HL-60/S4 (cell line): ENCODE results near the gene GRM7.

Source experiments
- in situ Hi-C: fragments of 300-500 bp; cut with MboI; formaldehyde crosslinking; loops from 2 replicates; pipeline ENCODE4 v1.14.3; 2022; ENCODE audit warnings: low sequenced_read_pairs

GRM7 gene

DNA sequence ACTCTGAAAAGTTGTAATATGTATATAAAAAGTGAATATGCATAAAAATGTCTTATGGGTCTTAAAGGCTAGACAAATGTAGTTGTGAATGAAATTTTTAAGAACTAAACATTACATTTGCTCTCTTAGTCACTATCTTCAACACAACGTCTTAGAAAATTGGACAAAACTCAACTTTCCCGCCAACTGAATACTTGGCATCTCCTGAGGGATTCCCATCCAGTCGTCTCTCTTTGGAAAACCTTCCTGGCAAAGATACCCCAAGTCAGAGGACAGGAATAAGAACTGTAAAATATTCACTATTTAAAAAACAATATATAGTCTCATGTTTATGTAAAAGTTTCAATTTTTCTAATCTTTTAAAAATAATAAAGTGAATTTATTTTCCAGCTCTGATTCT is 354.8 kb downstream of the GRM7 start:
- in situ Hi-C loops, result no loop called here

DNA sequence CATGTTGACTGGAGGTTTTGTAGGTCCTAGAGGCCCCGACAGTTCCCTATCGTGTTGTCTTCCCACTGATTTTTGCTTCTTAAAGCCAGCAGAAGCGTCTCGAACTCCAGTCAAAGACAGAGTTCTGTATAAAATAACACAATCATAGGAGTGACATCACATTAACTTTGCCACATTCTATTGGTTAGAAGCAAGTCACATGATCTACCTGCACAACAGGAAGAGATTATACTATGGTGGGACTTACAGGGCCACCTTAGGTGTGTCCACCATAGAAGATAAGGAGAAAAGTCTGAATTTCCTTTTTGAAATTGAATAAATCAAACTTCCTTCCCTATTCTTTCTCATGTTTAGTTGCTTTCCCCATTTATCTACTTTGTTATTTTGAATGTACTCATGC is 365.5 kb downstream of the GRM7 start:
- in situ Hi-C loops, result no loop called here

DNA sequence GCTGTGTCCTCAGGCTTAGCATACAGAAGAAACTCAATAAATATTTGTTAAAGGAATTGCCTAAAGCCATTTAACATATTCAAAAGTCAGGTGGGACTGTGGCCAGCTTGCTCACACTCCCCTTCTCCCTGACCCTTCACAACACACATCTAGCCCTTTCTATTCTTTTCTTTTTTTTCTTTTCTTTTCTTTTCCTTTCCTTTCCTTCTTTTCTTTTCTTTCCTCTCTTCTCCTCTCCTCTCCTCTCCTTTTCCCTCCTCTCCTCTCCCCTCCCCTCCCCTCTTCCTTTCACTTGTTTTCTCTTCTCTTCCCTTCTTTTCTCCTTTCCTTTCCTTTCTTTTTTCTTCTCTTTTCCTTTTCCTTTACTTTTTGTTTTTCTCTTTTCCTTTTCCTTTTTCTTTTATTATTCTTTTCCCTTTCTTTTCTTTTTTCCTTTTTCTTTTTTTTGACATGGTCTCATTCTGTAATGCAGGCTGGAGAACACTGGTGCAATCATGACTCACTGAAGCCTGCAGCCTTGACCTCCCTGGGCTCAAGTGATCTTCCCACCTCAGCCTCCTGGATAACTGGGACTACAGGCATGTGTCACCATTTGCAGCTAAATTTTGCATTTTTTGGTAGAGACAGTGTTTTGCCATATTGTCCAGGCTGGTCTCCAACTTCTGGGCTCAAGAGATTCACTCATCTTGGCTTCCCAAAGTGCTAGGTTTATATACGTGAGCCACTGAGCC is 377.8 kb downstream of the GRM7 start:
- in situ Hi-C loops, result no loop called here

DNA sequence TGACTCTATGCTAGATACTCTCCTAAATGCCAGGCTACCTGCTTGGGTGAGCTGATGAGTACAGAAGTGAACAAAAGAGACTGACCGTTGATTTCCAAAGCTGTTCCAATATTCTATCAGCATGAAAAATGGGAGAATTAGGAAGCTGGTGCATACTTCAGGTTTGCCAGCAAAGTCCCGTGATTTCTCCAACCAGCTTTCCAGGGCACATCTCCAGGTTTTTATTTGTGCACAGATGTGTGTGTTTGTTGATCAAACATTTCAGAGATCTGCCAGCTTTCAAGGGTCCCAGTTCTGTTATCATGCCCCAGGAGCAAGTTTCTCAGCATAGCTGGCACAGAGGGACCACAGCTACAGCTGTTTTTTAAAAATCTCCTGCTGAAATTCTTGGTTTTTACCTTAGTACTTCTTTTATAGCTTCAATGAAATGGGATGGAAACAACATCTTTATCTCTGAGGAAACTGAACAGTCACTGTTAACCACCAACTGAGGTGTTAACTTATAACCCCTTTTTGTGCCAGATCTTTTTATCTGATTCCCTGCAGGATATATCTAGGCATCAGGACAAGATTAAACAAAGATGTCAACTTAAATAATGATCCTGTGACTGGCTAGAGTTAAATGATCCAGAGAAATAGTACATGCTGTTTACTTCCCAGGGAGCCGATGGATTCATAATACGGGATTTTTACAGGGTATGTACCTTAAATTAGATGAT is 380.8 kb downstream of the GRM7 start:
- in situ Hi-C loops, result no loop called here

- in situ Hi-C loops, result no loop called here
These were observed 381.4 kb downstream of the GRM7 start for GRCh38 chr3:7242303-7242635.

- in situ Hi-C loops, result no loop called here
These were observed 388.7 kb downstream of the GRM7 start for GRCh38 chr3:7249493-7250076.

DNA sequence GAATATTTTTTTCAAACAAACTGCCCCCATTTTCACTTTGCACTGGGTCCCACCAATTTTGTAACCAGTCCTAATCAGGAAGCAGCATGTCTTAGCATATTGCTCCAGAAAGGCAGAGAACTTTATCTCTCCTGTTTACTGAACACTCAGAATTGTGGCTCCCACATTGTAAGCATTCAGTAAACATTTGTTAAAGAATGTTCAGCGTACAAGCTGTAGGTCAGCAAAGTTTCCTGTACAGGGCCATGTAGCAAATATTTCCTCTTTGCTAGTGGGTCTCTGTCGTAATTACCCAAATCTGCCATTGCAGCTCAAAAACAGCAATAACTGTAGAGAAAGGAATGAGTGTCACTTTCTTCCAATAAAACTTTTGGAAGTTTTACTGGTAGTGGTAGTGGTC is 393.3 kb downstream of the GRM7 start:
- in situ Hi-C loops, result no loop called here

- in situ Hi-C loops, result no loop called here
These were observed 400.1 kb downstream of the GRM7 start for GRCh38 chr3:7260975-7261374.

DNA sequence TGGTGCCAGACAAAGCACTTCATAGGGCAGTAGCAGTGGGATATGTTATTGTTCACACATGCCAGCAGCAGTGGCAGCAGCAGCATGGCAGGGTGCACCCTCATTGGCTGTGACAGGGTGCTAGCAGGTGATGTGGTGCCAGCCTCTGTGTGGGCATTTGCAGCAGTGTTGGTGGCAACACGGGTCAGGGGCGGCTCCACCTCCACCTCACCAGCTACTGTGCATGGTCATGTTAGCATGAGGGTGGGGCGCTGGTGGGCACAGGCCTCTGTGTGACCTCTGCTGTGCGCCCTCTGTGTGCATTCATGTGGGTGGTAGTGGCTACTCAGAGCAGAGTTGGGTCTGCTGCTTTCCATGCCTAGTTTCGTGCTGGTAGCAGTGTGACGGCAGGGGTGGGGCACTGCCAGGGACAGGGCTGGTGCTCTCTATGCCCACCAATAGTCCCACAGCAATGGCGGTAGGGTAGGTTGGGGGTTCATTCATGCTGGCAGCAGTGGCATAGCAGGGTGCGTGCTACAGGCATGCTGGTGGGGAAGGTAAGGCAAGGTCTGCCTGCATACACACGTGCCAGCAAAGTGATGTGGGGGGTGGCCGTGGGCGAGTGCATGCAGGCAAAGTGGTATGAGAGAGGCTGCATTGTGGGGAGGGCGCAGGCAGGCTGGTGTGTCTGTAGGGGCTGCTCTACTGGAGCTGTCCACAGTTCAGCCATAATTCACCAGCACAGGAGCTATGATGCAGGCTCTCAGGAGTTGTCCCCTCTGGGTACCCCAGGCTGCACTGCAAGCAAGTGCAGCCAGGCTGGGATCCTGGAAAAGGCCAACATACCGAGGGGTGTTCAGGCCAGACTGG is 402.7 kb downstream of the GRM7 start:
- in situ Hi-C loops, result no loop called here

GRCh38 chr3:7264196-7264526 is 403.2 kb downstream of the GRM7 start:
- in situ Hi-C loops, result no loop called here

GRCh38 chr3:7265736-7266135 is 404.8 kb downstream of the GRM7 start:
- in situ Hi-C loops, result no loop called here

DNA sequence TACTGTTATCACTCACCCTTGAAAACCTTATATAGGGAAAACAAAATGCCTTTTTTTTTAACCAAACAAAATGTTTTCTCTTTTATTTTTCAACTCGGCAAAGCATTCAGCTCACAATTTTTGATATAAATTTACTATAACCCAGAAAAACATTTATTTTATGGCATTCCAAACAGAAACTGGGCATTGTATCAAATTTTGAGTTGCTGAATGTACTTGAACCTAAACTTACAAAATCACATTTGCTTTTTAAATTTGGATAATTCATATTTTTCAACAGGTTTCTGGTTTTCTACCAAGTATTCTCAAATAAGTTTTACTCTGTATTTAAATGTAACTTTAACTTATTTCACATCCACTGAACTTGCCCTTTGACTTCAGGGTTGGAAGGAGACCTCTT is 405.6 kb downstream of the GRM7 start:
- in situ Hi-C loops, result no loop called here

GRCh38 chr3:7270731-7271130 is 409.8 kb downstream of the GRM7 start:
- in situ Hi-C loops, result no loop called here

DNA sequence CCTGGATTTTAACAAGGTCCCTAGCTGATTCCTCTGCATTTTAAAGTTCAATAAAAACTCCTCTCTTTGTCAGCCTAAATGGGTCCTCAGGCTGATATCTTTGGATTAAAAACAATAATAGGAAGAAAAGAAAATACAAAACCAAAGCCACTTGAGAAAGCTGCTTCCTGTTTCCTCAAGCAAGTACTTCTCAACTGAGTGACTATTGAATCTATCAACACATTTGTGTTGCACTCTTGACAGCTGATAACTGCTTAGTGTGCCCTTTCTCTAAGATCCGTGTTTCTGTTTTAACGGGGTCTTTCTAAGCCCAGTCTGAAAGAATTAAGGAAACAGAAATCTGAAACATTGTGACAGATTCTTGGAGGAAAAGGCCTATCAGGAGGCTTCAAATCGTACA is 410.7 kb downstream of the GRM7 start:
- in situ Hi-C loops, result no loop called here

DNA sequence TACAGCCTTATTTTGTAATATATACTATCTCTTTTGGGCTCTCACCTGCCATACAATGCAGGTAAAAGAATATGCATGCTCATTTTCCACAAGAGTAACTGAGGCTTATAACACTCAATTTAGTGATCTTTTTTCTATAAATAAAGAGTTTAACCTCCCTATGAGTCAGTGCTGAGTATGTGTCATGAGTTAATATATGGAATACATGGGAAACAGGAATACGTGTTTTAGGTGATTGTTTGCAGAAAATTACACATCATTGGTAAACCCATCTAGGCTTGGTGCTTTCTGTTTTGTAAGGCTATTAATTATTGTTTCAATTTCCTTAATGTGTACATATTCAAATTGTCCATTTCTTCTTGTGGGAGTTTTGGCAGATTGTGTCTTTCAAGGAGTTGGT is 411.3 kb downstream of the GRM7 start:
- in situ Hi-C loops, result no loop called here

DNA sequence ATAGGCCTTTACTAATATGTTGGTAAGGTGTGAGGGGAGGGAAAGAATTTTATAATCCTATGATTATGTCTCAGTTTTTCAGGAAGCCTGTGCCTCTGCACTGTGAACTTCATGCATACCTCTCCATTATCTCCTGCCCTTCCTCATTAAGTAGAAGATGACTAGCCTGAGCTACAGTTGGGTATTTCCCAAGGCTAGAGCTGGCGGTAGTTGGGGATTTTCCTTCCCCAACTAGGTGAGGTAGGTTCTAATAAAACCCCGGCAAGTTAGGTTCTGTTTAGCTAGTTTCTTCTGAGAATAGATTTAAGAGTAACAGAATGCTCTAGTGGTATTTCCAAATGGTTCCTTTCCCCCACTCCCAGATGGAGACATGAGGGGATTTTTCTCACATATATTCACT is 414.5 kb downstream of the GRM7 start:
- in situ Hi-C loops, result no loop called here

- in situ Hi-C loops, result no loop called here
These were observed 419.4 kb downstream of the GRM7 start for GRCh38 chr3:7280318-7280717.

DNA sequence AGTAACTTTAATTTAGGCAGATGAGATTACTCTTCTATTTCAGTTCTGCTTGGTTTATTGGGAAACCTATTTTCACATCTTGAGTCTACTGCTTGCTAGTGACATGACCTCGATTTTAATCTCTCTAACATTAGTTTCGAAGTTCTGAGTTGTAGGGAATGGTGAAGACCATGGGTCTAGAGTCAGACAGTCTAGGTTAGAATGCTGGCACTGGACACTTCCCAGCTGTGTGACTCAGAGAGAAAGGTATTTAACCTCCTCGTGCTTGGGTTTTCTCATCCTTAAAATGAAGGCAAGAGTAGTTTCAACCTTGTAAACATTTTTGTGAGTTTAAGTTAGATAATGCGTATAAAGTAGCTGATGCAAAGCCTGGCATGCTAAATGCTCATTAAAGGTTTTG is 422.1 kb downstream of the GRM7 start:
- in situ Hi-C loops, result no loop called here

- in situ Hi-C loops, result no loop called here
These were observed 424.6 kb downstream of the GRM7 start for GRCh38 chr3:7285505-7285904.

DNA sequence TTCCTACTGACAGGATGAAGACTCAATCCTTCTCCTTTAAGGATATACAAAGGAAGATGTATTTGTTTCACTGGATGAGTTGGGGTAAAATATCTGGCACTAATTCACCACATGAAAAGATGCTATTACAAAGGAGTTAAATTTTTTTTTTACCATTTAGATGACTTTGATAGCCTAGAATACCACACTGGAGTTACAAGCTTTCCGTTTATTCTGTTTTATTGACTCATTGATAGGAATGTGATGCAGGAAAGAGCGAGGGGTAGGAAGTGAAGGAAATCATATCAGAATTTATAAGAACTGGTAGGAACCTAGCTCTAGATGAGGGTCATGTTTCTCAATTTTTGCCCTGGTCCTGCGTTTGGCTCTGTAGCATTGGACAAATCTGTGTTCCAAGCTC is 427.2 kb downstream of the GRM7 start:
- in situ Hi-C loops, result no loop called here

- in situ Hi-C loops, result no loop called here
These were observed 428.2 kb downstream of the GRM7 start for GRCh38 chr3:7289121-7289520.
